HG03565 (cell line): ENCODE results near the gene OSBP.
"Not testable (repeated sequence)": the region's sequence is repeated elsewhere in the genome, so short reads cannot be mapped to it uniquely, and the experiment has no call there.

Experiments
- ATAC-seq: cut with Tn5 transposase; IDR thresholded peaks from one replicate; pipeline ENCODE4 v1.9.1; 2021; ENCODE audit warnings: mild to moderate bottlenecking, moderate library complexity; ENCODE audit not compliant: unreplicated experiment

OSBP gene, protein sequence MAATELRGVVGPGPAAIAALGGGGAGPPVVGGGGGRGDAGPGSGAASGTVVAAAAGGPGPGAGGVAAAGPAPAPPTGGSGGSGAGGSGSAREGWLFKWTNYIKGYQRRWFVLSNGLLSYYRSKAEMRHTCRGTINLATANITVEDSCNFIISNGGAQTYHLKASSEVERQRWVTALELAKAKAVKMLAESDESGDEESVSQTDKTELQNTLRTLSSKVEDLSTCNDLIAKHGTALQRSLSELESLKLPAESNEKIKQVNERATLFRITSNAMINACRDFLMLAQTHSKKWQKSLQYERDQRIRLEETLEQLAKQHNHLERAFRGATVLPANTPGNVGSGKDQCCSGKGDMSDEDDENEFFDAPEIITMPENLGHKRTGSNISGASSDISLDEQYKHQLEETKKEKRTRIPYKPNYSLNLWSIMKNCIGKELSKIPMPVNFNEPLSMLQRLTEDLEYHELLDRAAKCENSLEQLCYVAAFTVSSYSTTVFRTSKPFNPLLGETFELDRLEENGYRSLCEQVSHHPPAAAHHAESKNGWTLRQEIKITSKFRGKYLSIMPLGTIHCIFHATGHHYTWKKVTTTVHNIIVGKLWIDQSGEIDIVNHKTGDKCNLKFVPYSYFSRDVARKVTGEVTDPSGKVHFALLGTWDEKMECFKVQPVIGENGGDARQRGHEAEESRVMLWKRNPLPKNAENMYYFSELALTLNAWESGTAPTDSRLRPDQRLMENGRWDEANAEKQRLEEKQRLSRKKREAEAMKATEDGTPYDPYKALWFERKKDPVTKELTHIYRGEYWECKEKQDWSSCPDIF

GRCh38 chr11:59615637-59616395 lies at the start of gene OSBP:
OSBP (minus strand) TSS chr11:59615774; CDS start chr11:59615664, 110 bp downstream.
- peak; percentile 72 for ATAC-seq

DNA sequence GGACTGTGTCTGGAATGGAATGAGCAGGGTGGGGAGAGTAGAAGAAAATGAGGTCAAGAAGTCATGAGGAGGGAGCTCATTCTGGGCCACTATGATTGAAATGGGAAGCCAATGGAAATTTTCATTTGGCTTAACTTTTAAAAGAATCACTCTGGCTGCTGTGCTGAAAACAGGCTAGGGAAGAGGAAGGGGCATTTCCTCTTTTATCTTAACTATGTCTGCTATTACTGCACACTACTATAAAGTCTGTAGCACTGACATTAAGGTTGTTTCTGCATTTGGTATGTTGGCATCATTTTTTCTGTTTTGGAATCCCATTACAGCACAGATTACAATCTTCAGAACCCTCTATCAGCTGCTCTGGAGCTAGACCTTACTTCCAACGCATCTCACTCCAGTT lies 45.0 kb upstream of the OSBP start:
- no peak for ATAC-seq

DNA sequence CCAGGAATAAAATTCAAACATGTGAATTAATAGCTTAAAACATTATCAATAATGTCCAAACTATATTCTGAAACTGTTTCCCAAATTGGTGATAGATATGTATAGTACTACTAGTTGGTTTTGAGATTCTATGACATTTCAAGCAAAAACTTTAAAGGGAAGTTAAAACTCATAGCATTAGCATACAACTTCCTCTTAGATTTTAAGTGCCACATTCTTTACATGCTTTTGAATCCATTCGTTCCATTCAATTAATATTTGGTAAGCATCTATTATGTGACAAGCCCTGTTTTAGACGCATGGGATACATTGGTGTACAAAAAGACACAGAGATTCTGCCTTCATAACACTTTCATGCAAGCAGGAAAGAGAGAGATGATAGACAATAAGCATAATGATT lies 44.4 kb upstream of the OSBP start:
- ATAC-seq, result no peak

- no peak for ATAC-seq
These were observed 42.5 kb upstream of the OSBP start for GRCh38 chr11:59658036-59658435.

- ATAC-seq, result no peak
These were observed 39.3 kb upstream of the OSBP start for GRCh38 chr11:59654893-59655292.

- no peak for ATAC-seq
These were observed 31.8 kb upstream of the OSBP start for GRCh38 chr11:59647245-59647980.

DNA sequence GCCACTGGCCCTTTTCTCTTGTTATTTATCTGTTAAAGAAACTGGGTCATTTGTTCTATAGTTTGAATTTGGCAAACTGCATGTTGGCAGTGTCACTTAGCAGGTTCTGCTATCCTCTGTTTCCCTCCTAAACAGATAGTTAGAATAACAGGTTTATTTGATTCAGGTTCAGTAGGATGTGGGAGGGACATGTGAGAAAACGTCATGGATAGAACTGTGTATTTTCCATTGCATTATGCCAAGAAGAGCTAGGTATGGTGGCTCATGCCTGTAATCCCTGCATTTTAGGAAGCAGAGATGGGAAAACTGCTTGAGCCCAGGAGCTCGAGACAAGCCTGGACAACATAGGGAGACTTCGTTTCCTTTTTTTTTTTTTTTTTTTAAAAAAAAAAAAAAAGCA lies 29.0 kb upstream of the OSBP start:
- ATAC-seq, result no peak

GRCh38 chr11:59643390-59643789 lies 27.8 kb upstream of the OSBP start:
- no peak for ATAC-seq

- ATAC-seq, result no peak
These were observed 25.6 kb upstream of the OSBP start for GRCh38 chr11:59641156-59641555.

GRCh38 chr11:59630493-59630892 lies 14.9 kb upstream of the OSBP start:
- no peak for ATAC-seq

DNA sequence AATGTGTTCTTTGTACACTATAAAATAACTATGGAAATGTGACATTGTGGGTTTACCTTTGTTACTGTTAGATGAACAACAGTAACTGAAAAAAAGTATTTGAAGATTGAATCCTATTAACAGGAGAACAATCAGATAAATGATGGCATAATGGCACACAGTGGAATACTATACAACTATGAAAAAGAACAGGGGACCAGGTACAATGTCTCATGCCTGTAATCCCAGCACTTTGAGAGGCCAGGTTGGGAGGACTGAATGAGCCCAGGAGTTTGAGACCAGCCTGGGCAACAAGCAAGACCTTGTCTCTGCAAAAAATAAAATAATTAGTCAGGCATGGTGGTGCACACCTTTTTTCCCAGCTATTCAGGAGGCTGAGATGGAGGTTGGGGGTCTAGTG lies 14.4 kb upstream of the OSBP start:
- ATAC-seq, result no peak

- not testable (repeated sequence) for ATAC-seq
These were observed 11.4 kb upstream of the OSBP start for GRCh38 chr11:59626969-59627368.

GRCh38 chr11:59625703-59626102 lies 10.1 kb upstream of the OSBP start:
- no peak for ATAC-seq

- ATAC-seq, result no peak
These were observed 2.3 kb upstream of the OSBP start for GRCh38 chr11:59617876-59618275.

- no peak for ATAC-seq
These were observed 915 bp upstream of the OSBP start for GRCh38 chr11:59616396-59616982.

DNA sequence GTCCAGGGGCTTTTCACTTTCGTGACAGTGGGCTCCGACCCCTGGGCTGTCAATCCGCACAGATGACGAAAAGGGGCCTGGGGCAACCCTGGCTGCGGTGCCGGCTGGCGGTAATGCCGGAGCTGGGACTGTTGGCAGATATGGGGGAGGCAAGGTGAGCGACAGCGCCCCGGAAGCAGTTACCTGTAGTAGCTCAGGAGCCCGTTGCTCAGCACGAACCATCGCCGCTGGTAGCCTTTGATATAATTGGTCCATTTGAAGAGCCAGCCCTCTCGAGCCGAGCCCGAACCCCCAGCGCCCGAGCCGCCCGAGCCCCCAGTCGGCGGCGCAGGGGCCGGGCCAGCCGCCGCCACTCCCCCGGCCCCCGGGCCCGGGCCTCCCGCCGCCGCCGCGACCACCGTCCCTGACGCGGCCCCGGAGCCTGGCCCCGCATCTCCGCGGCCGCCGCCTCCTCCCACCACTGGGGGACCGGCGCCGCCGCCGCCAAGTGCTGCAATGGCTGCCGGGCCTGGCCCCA lies 396 bp downstream of the OSBP start:
- peak; percentile 0 for ATAC-seq

GRCh38 chr11:59614277-59615119 lies 1.1 kb downstream of the OSBP start:
- ATAC-seq, result no peak

DNA sequence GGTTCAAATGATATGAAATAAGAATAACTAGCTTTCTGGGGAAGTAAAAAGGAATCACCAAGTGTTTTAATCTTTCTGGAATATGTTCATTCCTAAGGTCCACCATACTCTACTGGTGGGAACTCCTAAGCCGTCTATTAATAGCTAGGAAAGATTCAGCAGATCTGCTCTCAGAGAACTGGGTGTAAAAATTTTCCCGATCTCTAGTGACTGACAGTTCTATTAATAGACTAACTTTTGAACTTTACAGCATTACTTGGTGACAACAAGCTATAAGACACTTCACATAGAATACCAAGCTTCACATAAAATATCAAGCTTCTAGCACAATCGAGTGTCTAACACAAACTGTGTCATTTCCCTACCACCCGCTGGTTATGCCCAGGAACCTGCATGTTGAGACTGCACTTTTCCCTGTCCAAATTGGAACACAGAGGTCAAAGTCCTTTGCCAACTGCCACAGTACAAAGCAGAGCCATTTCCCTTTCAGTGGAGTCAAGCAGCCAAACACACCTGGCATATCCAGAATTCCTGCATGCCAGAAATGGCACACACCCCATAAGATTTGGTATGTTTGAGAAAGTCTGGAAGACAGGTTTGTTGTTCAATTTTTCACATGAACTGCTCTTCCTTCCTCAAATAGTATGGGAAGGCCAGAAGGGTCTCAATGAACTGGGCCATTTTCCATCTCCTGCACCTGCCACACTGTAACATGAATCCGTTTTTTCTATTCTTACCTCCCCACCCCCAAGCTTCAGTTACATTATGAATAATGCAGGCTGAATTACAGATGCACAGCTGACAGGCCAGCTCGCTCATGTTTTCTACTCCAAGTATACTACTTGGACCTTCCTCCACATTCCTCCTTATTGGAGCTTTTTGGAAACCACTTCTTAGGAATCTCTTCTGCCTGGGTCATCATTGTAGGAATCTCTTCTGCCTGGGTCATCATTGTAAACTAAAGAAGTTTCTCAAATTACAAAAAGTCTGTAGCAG lies 3.7 kb downstream of the OSBP start:
- no peak for ATAC-seq
